HG03139 (cell line): ENCODE results near the gene YTHDF1.
"Not testable (repeated sequence)": the region's sequence is repeated elsewhere in the genome, so short reads cannot be mapped to it uniquely, and the experiment has no call there.

Experiments
- ATAC-seq: cut with Tn5 transposase; IDR thresholded peaks from one replicate; pipeline ENCODE4 v1.9.1; 2021; ENCODE audit not compliant: unreplicated experiment

The YTHDF1 gene

GRCh38 chr20:63227260-63227659 lies 11.3 kb upstream of the YTHDF1 start:
- no peak for ATAC-seq

- ATAC-seq: no peak
Observed at GRCh38 chr20:63226042-63226943, 10.4 kb upstream of the YTHDF1 start.

GRCh38 chr20:63225082-63225454 lies 9.1 kb upstream of the YTHDF1 start:
- ATAC-seq: no peak

GRCh38 chr20:63224412-63225081 lies 8.6 kb upstream of the YTHDF1 start:
- no peak for ATAC-seq

GRCh38 chr20:63223826-63224207 lies 7.9 kb upstream of the YTHDF1 start:
- ATAC-seq: no peak

GRCh38 chr20:63223121-63223825 lies 7.3 kb upstream of the YTHDF1 start:
- no peak for ATAC-seq

- no peak for ATAC-seq
Observed at GRCh38 chr20:63222541-63222940, 6.6 kb upstream of the YTHDF1 start.

GRCh38 chr20:63221400-63222053 lies 5.6 kb upstream of the YTHDF1 start:
- not testable (repeated sequence) for ATAC-seq

GRCh38 chr20:63220696-63221399 lies 4.9 kb upstream of the YTHDF1 start:
- no peak for ATAC-seq

- no peak for ATAC-seq
Observed at GRCh38 chr20:63219866-63220521, 4.1 kb upstream of the YTHDF1 start.

GRCh38 chr20:63219447-63219821 lies 3.5 kb upstream of the YTHDF1 start:
- ATAC-seq: no peak

GRCh38 chr20:63218701-63219446 lies 2.9 kb upstream of the YTHDF1 start:
- no peak for ATAC-seq

GRCh38 chr20:63217706-63218105 lies 1.8 kb upstream of the YTHDF1 start:
- ATAC-seq: no peak

GRCh38 chr20:63216849-63217471 lies 1.0 kb upstream of the YTHDF1 start:
- ATAC-seq: no peak

GRCh38 chr20:63215101-63216040 lies 560 bp downstream of the YTHDF1 start:
- peak; percentile 4 for ATAC-seq

GRCh38 chr20:63214514-63214913 lies 1.4 kb downstream of the YTHDF1 start:
- ATAC-seq: no peak

GRCh38 chr20:63212792-63213191 lies 3.1 kb downstream of the YTHDF1 start:
- ATAC-seq: no peak

- ATAC-seq: no peak
Observed at GRCh38 chr20:63212393-63212730, 3.6 kb downstream of the YTHDF1 start.
